Measurements from ENCODE around the gene PTGER3.

GRCh38 chr1:71023515-71023914, 24.1 kb downstream of the PTGER3 start:
- TF ChIP-seq CTCF (IDR thresholded peaks at IDR 0.05; ENCODE audit: insufficient read depth, low read depth, low read length) (no peak), EZH2 (IDR thresholded peaks at IDR 0.05; ENCODE audit: insufficient read depth, low read length) (no peak)
